22Rv1 (cell line): ENCODE measurements around the gene RBM41.
A peak's percentile ranks its signal among the peaks of the same experiment; 100 is the strongest.
"Not testable (repeated sequence)": the region's sequence is repeated elsewhere in the genome, so short reads cannot be mapped to it uniquely, and the experiment has no call there.

Source experiments
- H3K27ac ChIP-seq: fragments of 450-650 bp; 2 replicates; pipeline ENCODE4 v1.5.1; 2017
- CTCF ChIP-seq: fragments of 450-650 bp; IDR thresholded peaks from 2 replicates; pipeline ENCODE4 v1.5.1; 2017; ENCODE audit warnings: mild to moderate bottlenecking
- ZFX ChIP-seq: fragments of 450-650 bp; IDR thresholded peaks from 2 replicates; pipeline ENCODE4 v1.6.1; 2017; ENCODE audit warnings: antibody characterized with exemption, borderline replicate concordance

Gene RBM41

GRCh38 chrX:107118322-107119147 lies at the start of gene RBM41:
Gene RBM41, minus strand, starts transcription at chrX:107118822. Its CDS starts 49 bp downstream, at chrX:107118773.
- TF ChIP-seq ZFX (no peak), CTCF (no peak)
- peak within 1 kb of the TSS; percentile 42 for H3K27ac ChIP-seq

DNA sequence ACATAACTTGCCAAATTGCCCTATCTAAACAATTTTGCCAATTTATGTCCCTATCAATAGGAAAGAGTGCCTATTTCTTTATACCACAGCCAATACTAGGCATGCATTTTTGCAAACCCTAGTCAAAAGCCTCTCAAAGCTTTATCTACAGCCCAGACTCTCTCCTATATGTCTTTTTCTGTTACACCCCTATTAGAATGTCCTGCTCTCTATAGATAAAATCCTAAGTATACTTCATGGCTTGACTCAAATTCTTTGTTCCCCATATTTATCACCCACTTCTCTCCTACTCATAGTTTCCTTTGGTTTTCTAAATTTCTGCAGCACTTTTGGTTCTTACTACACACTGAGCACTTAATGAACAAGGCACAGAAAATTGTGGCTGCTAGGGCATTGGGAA lies 49.6 kb upstream of the RBM41 start:
- H3K27ac ChIP-seq: no peak overlapping the region
- TF ChIP-seq ZFX (no peak), CTCF (no peak)

DNA sequence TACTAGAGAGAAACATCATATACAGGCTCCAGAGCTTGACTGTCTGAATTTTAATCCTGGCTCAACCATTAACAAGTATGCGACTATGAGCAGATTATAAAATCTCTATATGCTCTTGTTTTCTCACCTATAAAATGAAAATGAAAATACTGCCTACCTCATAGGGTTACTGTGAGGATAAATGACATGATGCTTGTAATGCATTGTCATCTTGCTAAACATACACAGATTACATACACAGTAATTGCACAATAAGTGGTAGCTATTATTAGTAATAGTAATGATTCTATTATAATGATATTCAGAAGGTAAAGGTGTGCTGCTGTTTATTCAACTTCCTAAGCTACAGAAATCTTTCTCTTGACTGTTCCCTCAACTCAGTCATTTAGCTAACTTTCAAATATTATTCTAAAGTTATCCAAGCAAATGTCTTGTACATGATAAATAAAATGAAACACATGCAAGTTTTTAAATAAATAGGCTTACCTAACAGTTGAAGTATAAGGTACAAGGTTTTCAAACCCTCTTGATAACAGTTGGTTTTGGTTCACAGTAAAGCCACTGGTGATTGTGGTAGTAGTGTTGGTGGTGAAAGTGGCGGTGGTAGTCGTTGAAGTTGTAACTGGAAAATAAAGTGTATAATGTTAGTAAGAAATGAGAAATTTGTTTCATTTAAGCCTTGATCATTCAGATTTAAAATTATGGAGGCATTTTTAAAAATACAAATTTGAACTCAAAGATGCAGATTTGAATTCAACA lies 48.7 kb upstream of the RBM41 start:
- no peak for TF ChIP-seq ZFX
- no peak for TF ChIP-seq CTCF
- no peak overlapping the region for H3K27ac ChIP-seq

DNA sequence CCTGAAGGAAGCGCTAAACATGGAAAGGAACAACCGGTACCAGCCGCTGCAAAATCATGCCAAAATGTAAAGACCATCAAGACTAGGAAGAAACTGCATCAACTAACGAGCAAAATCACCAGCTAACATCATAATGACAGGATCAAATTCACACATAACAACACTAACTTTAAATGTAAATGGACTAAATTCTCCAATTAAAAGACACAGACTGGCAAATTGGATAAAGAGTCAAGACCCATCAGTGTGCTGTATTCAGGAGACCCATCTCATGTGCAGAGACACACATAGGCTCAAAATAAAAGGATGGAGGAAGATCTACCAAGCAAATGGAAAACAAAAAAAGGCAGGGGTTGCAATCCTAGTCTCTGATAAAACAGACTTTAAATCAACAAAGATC lies 39.0 kb upstream of the RBM41 start:
- H3K27ac ChIP-seq: not testable (repeated sequence)

GRCh38 chrX:107155621-107156430 lies 37.2 kb upstream of the RBM41 start:
- H3K27ac ChIP-seq: not testable (repeated sequence)

DNA sequence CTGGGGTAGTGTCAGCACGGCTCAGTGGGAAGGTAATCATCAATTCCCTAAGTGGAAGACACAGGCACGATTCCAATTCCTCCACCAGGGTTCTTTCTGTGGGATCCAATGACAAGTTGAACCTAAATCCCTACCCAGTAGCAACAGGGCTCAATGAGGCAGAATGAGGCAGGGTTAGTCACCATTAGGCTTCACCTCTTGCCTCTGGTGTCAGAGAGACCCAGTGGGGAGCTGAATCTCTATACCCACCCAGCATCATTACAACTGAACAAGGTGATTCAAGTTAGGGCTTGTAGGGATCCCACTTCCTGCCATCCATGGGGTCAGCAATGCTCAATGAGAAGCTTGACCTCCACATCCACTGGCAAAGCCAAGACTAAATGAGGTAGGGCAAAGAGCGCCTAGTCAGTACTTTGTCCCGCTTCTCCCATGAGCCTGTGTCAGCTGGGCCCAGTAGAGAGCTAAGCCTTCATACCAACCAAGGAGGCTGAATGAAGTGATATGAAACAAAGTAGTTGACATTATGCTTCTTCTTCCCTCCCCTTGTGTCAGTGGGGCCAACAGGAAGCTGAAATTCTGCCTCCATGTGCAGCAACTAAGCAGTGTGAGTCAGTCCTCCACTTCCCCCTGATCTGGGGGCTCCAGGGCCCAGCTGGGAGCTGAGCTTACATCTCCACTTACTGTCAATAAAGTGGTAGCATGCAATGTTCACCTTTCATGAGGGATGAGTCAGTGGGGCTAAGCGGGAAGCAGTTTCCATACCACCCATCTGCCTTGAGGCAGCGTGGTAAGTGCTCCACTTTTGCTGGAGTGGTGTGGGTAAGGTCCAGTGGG lies 36.4 kb upstream of the RBM41 start:
- H3K27ac ChIP-seq: no peak overlapping the region
- TF ChIP-seq CTCF: no peak
- TF ChIP-seq ZFX: no peak

DNA sequence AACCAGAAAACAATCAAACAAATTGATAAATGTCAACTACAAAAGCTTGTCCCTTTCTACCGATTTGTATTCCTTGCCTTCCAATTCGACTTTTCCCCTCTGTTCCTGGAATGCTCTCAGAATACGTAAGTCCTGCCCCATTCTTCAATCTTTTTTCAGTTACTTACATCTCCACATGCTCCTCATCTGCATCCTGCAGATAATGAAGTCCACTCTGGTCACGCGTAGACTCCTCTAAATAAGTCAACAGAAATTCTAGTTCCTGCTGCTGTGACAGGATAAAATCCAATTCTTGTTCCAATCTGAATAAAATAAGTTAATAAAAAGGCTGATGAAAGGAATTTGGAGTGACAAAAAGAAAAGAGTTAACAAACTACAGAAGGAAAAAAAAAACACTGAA lies 34.4 kb upstream of the RBM41 start:
- H3K27ac ChIP-seq: no peak overlapping the region
- TF ChIP-seq ZFX (no peak), CTCF (no peak)
